Neural cell (in vitro differentiated cells): ENCODE results near the gene MAPK7.

Source experiments
- CTCF ChIP-seq: fragments of 450-650 bp; IDR thresholded peaks from 2 replicates; pipeline ENCODE4 v1.5.1; 2014; ENCODE audit warnings: antibody characterized with exemption, mild to moderate bottlenecking, moderate library complexity; ENCODE audit not compliant: poor library complexity, severe bottlenecking
- EP300 ChIP-seq: fragments of 450-650 bp; conservative IDR thresholded peaks from 2 replicates; pipeline ENCODE4 v1.6.1; 2014; ENCODE audit warnings: antibody characterized with exemption, mild to moderate bottlenecking, moderate library complexity; ENCODE audit not compliant: poor library complexity, severe bottlenecking
- EZH2 ChIP-seq: fragments of 200-600, 300-800 bp; shearing (Covaris generic), sonication (generic); IDR thresholded peaks from 2 replicates; pipeline ENCODE4 v1.6.1; 2014; ENCODE audit warnings: antibody characterized with exemption, low read length, borderline replicate concordance, mild to moderate bottlenecking; ENCODE audit not compliant: insufficient read depth, poor library complexity, severe bottlenecking
- RAD21 ChIP-seq: fragments of 450-650 bp; conservative IDR thresholded peaks from 2 replicates; pipeline ENCODE4 v1.6.1; 2014; ENCODE audit warnings: antibody characterized with exemption, mild to moderate bottlenecking, moderate library complexity
- SMC3 ChIP-seq: fragments of 450-650 bp; conservative IDR thresholded peaks from 2 replicates; pipeline ENCODE4 v1.6.1; 2014; ENCODE audit warnings: antibody characterized with exemption, mild to moderate bottlenecking, moderate library complexity; ENCODE audit not compliant: poor library complexity
- TAF1 ChIP-seq: IDR thresholded peaks from 2 replicates; pipeline ENCODE4 v1.6.1; 2012; ENCODE audit warnings: low read depth

DNA sequence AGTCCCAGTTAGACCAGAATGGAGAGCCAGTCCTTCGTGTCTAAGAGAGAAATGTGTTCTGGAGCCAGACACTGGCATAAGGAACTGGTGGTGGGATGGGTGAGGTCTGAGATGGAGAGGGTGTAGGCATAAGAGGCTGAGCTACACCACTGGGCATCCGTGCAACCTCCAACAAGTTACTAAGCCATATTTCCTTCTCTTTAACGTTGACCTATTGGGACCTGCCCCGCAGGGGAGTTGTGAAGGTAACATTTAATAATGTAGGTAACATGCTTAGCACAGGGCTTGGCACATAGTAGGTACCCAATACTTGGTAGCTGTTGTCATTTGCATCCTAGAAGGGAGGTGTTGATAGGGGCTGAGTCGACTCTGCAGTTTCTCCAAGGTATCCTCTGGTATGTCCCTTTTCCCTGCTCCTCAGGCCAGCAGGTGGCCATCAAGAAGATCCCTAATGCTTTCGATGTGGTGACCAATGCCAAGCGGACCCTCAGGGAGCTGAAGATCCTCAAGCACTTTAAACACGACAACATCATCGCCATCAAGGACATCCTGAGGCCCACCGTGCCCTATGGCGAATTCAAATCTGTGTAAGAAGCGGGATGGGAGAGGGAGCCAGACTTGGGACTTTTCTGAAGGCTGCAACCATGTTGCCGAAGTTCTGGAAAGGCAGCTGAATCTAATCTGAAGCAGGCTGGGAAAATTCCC lies 1.2 kb downstream of the MAPK7 start:
- no peak for TF ChIP-seq RAD21
- TF ChIP-seq EZH2 = no peak
- TF ChIP-seq SMC3 = no peak
- no peak for TF ChIP-seq CTCF
- no peak for TF ChIP-seq EP300
- no peak for TF ChIP-seq TAF1
